SK-N-SH (cell line): ENCODE data around the gene BICC1. TPM values are rescaled to one million over a fixed set of nuclear protein-coding genes. Genes with fewer than 3 reads are reported as not detected.

Source experiments
- CTCF ChIA-PET: fragments of 300-600, 350-600 bp; formaldehyde crosslinking; extraction: SDS; loops from one replicate; lab custom pipeline; 2021; lab: Yijun Ruan, JAX
- POLR2A ChIA-PET: fragments of 350-600 bp; sonication (Branson Sonifier 250); formaldehyde crosslinking; extraction: SDS; loops from one replicate; lab custom pipeline; 2020; ENCODE audit warnings: antibody characterized with exemption, inconsistent platforms; lab: Yijun Ruan, JAX
- DNase-seq: peaks from one replicate; pipeline ENCODE4 v3.0.0; 2012
- H2AFZ ChIP-seq: fragments of 200-600 bp; sonication (generic); 2 replicates; pipeline ENCODE4 v1.8.1; 2016; ENCODE audit warnings: antibody characterized with exemption, mild to moderate bottlenecking, low read depth
- H3F3A ChIP-seq: fragments of 200-600 bp; sonication (generic); replicated peaks from 2 replicates; pipeline ENCODE3; 2016; ENCODE audit warnings: antibody characterized with exemption, mild to moderate bottlenecking; ENCODE audit not compliant: insufficient read depth
- H3K27ac ChIP-seq, 2 experiments: fragments of 200-500 bp in 1 of 2; fragments of 200-600 bp in 1 of 2; sonication (Bioruptor generic) in 1 of 2; sonication (generic), shearing (Covaris generic) in 1 of 2; 2 replicates each; pipeline versions ENCODE4 v1.5.1 to v1.6.1; 2014 to 2016; ENCODE audit warnings: low read depth in 2 of 2, inconsistent platforms in 1 of 2, low read length in 1 of 2, mild to moderate bottlenecking in 1 of 2, mixed read lengths in 1 of 2
- H3K27me3 ChIP-seq: fragments of 200-600 bp; sonication (generic), shearing (Covaris generic); 2 replicates; pipeline ENCODE4 v1.6.1; 2016; ENCODE audit warnings: mixed run types; ENCODE audit not compliant: insufficient read depth
- H3K36me3 ChIP-seq, 2 experiments: fragments of 200-500 bp in 1 of 2; fragments of 200-600 bp in 1 of 2; sonication (Bioruptor generic) in 1 of 2; sonication (generic) in 1 of 2; replicated peaks in 1 of 2; 2 replicates each; pipeline versions ENCODE3 to v1.5.1; 2014 to 2016; ENCODE audit warnings: low read length in 1 of 2, mild to moderate bottlenecking in 1 of 2; ENCODE audit not compliant: insufficient read depth in 2 of 2, control insufficient read depth in 1 of 2
- H3K4me1 ChIP-seq, 2 experiments: fragments of 200-500 bp in 1 of 2; fragments of 200-600 bp in 1 of 2; sonication (Bioruptor generic) in 1 of 2; sonication (generic), shearing (Covaris generic) in 1 of 2; 2 replicates each; pipeline versions ENCODE4 v1.5.1 to v1.6.1; 2014 to 2016; ENCODE audit warnings: low read depth in 1 of 2, low read length in 1 of 2, mixed run types in 1 of 2; ENCODE audit not compliant: insufficient read depth in 2 of 2, control insufficient read depth in 1 of 2
- H3K4me2 ChIP-seq: fragments of 200-600 bp; sonication (generic), shearing (Covaris generic); 2 replicates; pipeline ENCODE4 v1.6.1; 2017; ENCODE audit warnings: mixed run types
- H3K4me3 ChIP-seq, 2 experiments: fragments of 200-500 bp in 1 of 2; fragments of 200-600 bp in 1 of 2; sonication (Bioruptor generic) in 1 of 2; sonication (generic), shearing (Covaris generic) in 1 of 2; 2 replicates each; pipeline versions ENCODE4 v1.5.1 to v1.8.1; 2014 to 2016; ENCODE audit warnings: low read depth in 2 of 2, inconsistent platforms in 1 of 2, low read length in 1 of 2, mild to moderate bottlenecking in 1 of 2, mixed read lengths in 1 of 2, moderate library complexity in 1 of 2
- H3K79me2 ChIP-seq: fragments of 200-600 bp; sonication (generic); 2 replicates; pipeline ENCODE4 v1.8.1; 2017; ENCODE audit warnings: mild to moderate bottlenecking; ENCODE audit not compliant: insufficient read depth
- H3K9ac ChIP-seq: fragments of 200-600 bp; sonication (generic); 2 replicates; pipeline ENCODE4 v1.6.1; 2017; ENCODE audit warnings: mixed run types
- H3K9me2 ChIP-seq: fragments of 200-600 bp; sonication (generic); 2 replicates; pipeline ENCODE4 v1.6.1; 2017; ENCODE audit warnings: mixed run types
- H3K9me3 ChIP-seq: fragments of 200-600 bp; sonication (generic); 2 replicates; pipeline ENCODE4 v1.6.1; 2017; ENCODE audit warnings: mixed run types, mild to moderate bottlenecking, moderate library complexity
- H4K20me1 ChIP-seq: fragments of 200-600 bp; sonication (generic); 2 replicates; pipeline ENCODE4 v1.6.1; 2017; ENCODE audit warnings: mild to moderate bottlenecking, mixed run types; ENCODE audit not compliant: insufficient read depth
- CHD2 ChIP-seq: fragments of 150-350 bp; IDR thresholded peaks from 2 replicates; pipeline ENCODE4 v1.6.1; 2018; ENCODE audit warnings: low read length; ENCODE audit not compliant: partially characterized antibody
- ELF1 ChIP-seq: IDR thresholded peaks from 2 replicates; pipeline ENCODE4 v1.4.0; 2012
- EZH2phosphoT487 ChIP-seq: fragments of 200-600 bp; sonication (generic); IDR thresholded peaks from 2 replicates; pipeline ENCODE4 v1.6.1; 2017; ENCODE audit warnings: low read depth, mixed run types, mild to moderate bottlenecking, antibody characterized with exemption, moderate library complexity, borderline replicate concordance
- FOSL2 ChIP-seq: IDR thresholded peaks from 2 replicates; pipeline ENCODE4 v1.4.0; 2012; ENCODE audit warnings: low read depth, mild to moderate bottlenecking, moderate library complexity, borderline replicate concordance
- MEF2A ChIP-seq: IDR thresholded peaks from 2 replicates; pipeline ENCODE4 v1.4.0; 2012; ENCODE audit warnings: low read depth, borderline replicate concordance
- MXI1 ChIP-seq: IDR thresholded peaks from 2 replicates; pipeline ENCODE4 v1.6.1; 2012; ENCODE audit warnings: mild to moderate bottlenecking, low read depth, low read length, improper control_type of control experiment
- POLR2AphosphoS5 ChIP-seq: IDR thresholded peaks from 2 replicates; pipeline ENCODE4 v1.6.1; 2012; ENCODE audit warnings: low read depth, low read length
- SIN3A ChIP-seq: IDR thresholded peaks from 2 replicates; pipeline ENCODE4 v1.6.1; 2012; ENCODE audit warnings: low read depth, mild to moderate bottlenecking, low read length, moderate library complexity, borderline replicate concordance
- TAF1 ChIP-seq: IDR thresholded peaks from 2 replicates; pipeline ENCODE4 v1.6.1; 2012; ENCODE audit warnings: low read depth, mild to moderate bottlenecking, low read length, moderate library complexity, borderline replicate concordance
- WGBS: methylation state at CpG from one replicate; pipeline ENCODE4 v1.1.6; 2017; ENCODE audit warnings: low lambda C conversion rate; 5-methylcytosine and 5-hydroxymethylcytosine counted together
- polyA plus RNA-seq, 3 experiments: library from polyadenylated mRNA; depleted of rRNA; stranded (reverse); fragments of >200 nt; gene quantifications; 2 replicates each; pipeline ENCODE4 v1.2.3, GENCODE V29; 2012
- TF ChIP-seq, protein P1 (sequence below): IDR thresholded peaks from 2 replicates; pipeline ENCODE4 v1.4.0; 2012; ENCODE audit warnings: low read depth, borderline replicate concordance
- TF ChIP-seq, protein P2 (sequence below): fragments of 150-350 bp; IDR thresholded peaks from 2 replicates; pipeline ENCODE4 v1.6.1; 2016; ENCODE audit warnings: mild to moderate bottlenecking, low read depth, low read length

The BICC1 gene
- polyA plus RNA-seq, 1 of the 3 experiments (the other 2 are of a cell fraction) = 1.5 TPM

GRCh38 chr10:58735087-58735486 is 222.4 kb downstream of the BICC1 start:
- Histone ChIP-seq H3K79me2 (no peaks in the 10 kb centered on the region), H3K4me3 (no peak overlapping the region), H4K20me1 (no peaks in the 10 kb centered on the region), H3K9me2 (no peaks in the 10 kb centered on the region), H3K36me3 (no peaks in the 10 kb centered on the region), H3K27ac (peak overlapping the region in 1 of 2 experiments; percentile 64; a peak in 1 of 4 replicates), H3K27me3 (no peaks in the 10 kb centered on the region), H3K9ac (no peak overlapping the region), H3K4me2 (no peak overlapping the region), H2AFZ (no peak overlapping the region), H3F3A (no peaks in the 10 kb centered on the region), H3K4me1 (peaks cover 0 to 6% of the 10 kb centered on the region in 2 experiments; a peak in 2 of 4 replicates), H3K9me3 (peaks cover 5% of the 10 kb centered on the region; the same call in 1 of the 2 replicates)
- ChIA-PET CTCF (interaction anchor here (0.9 to 3.0 kb wide), 5 partner anchors 8 to 205 kb away, joined by 3 to 20 read pairs (median 3); no protein-coding TSS in a partner anchor), POLR2A (no interaction called here)
- TF ChIP-seq SIN3A = no peak
- TF ChIP-seq ELF1 = no peak
- TF ChIP-seq CHD2 = no peak
- TF ChIP-seq TAF1 = no peak
- no peak for TF ChIP-seq FOSL2
- DNase-seq = no peak
- 81% methylated on average over 7 of the region's 7 CpGs for WGBS

DNA sequence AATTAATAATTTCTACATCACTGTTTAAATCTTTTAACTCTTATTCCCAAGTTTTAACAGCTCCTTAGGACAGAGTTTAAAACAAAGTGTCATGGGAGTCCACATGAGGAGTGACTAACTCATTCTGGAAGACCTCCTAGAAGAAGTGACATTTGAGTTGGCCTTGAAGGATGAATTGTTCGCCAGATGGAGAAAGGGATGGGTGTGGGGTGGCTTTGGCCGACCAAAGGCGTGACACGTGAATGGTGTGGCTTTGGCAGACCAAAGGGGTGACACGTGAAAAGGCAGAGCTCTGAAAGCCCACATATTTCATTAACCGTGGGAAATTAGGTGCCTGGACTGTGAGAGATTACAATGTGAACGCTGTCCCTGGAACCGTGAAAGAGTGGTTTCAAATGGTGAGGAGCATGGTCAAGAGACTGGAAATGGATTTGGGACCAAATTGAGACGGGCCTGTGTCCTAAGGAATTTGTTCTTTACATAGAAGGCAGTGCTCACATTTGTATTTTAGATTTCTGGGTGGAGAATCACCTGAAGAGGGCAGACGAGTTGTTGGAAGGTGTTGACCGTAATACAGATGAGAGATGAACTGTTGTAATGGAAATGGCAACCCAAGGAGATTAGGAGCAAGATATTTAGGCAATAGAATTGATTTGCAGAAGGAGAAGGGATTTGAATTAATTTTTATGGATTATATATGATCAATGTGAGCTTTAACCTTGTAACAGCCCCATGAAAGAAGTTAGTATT is 228.1 kb downstream of the BICC1 start:
- no peaks in the 10 kb centered on the region for H4K20me1 ChIP-seq
- no peak overlapping the region for H3K9ac ChIP-seq
- H3K9me3 ChIP-seq = no peaks in the 10 kb centered on the region
- no peak overlapping the region for H3K4me3 ChIP-seq
- CTCF ChIA-PET = no interaction called here
- DNase-seq = no peak
- POLR2A ChIA-PET = no interaction called here
- H2AFZ ChIP-seq = no peak overlapping the region
- no peaks in the 10 kb centered on the region for H3K79me2 ChIP-seq
- no peak overlapping the region for H3K27ac ChIP-seq
- H3K36me3 ChIP-seq = no peaks in the 10 kb centered on the region
- no peaks in the 10 kb centered on the region for H3F3A ChIP-seq
- TF ChIP-seq EZH2phosphoT487 (no peak), MXI1 (no peak), POLR2AphosphoS5 (no peak), MEF2A (no peak)
- TF ChIP-seq, protein P1, sequence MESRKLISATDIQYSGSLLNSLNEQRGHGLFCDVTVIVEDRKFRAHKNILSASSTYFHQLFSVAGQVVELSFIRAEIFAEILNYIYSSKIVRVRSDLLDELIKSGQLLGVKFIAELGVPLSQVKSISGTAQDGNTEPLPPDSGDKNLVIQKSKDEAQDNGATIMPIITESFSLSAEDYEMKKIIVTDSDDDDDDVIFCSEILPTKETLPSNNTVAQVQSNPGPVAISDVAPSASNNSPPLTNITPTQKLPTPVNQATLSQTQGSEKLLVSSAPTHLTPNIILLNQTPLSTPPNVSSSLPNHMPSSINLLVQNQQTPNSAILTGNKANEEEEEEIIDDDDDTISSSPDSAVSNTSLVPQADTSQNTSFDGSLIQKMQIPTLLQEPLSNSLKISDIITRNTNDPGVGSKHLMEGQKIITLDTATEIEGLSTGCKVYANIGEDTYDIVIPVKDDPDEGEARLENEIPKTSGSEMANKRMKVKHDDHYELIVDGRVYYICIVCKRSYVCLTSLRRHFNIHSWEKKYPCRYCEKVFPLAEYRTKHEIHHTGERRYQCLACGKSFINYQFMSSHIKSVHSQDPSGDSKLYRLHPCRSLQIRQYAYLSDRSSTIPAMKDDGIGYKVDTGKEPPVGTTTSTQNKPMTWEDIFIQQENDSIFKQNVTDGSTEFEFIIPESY = no peak
- TF ChIP-seq, protein P2, sequence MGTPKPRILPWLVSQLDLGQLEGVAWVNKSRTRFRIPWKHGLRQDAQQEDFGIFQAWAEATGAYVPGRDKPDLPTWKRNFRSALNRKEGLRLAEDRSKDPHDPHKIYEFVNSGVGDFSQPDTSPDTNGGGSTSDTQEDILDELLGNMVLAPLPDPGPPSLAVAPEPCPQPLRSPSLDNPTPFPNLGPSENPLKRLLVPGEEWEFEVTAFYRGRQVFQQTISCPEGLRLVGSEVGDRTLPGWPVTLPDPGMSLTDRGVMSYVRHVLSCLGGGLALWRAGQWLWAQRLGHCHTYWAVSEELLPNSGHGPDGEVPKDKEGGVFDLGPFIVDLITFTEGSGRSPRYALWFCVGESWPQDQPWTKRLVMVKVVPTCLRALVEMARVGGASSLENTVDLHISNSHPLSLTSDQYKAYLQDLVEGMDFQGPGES = no peak
- H3K27me3 ChIP-seq = no peaks in the 10 kb centered on the region
- H3K9me2 ChIP-seq = no peaks in the 10 kb centered on the region
- H3K4me1 ChIP-seq = peaks cover 0 to 5% of the 10 kb centered on the region in 2 experiments; a peak in 2 of 4 replicates
- H3K4me2 ChIP-seq = no peak overlapping the region
- 92% methylated on average over 11 of the region's 11 CpGs for WGBS
